ENCODE results near the gene FAAH. TPM values are rescaled to one million over a fixed set of nuclear protein-coding genes. Genes with fewer than 3 reads are reported as not detected.
"Not testable (repeated sequence)": the region's sequence is repeated elsewhere in the genome, so short reads cannot be mapped to it uniquely, and the experiment has no call there.

The FAAH gene
- total and polyA plus RNA-seq, 2 donors, result 10.9 to 33.7 TPM

DNA sequence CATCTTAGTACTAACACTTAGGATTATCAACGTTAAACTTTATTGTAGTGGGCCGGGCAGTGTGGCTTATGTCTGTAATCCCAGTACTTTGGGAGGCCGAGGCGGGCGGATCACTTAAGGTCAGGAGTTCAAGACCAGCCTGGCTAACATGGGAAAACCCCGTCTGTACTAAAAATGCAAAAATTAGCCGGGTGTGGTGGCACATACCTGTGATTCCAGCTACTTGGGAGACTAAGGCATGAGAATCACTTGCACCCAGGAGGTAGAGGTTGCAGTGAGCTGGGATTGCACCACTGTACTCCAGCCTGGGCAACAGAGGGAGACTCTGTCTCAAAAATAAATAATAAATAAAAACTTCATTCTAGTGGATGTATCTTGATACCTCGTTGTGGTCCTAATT lies 28.3 kb upstream of the FAAH start:
- H3K4me3 ChIP-seq (ENCODE audit: low read length in 2 of 2); H3K27me3 ChIP-seq (ENCODE audit: control insufficient read depth in 2 of 2, insufficient read depth in 1 of 2, low read length in 1 of 2); DNase-seq (ENCODE audit: low read depth in 6 of 9, low spot score in 9 of 9); H3K27ac ChIP-seq (ENCODE audit: low read depth in 1 of 2, low read length in 1 of 2); H3K9me3 ChIP-seq (ENCODE audit: control insufficient read depth in 2 of 2, insufficient read depth in 1 of 2, low read length in 1 of 2); H3K4me1 ChIP-seq (ENCODE audit: control insufficient read depth in 2 of 2, insufficient read depth in 2 of 2, low read length in 2 of 2): not testable (repeated sequence)
- H3K36me3 ChIP-seq (ENCODE audit: control insufficient read depth in 2 of 2, insufficient read depth in 2 of 2, low read length in 1 of 2), result peaks cover 37 to 48% of the 10 kb centered on the region in 2 donors
- 98% methylated on average over 8 of the region's 8 CpGs for WGBS

DNA sequence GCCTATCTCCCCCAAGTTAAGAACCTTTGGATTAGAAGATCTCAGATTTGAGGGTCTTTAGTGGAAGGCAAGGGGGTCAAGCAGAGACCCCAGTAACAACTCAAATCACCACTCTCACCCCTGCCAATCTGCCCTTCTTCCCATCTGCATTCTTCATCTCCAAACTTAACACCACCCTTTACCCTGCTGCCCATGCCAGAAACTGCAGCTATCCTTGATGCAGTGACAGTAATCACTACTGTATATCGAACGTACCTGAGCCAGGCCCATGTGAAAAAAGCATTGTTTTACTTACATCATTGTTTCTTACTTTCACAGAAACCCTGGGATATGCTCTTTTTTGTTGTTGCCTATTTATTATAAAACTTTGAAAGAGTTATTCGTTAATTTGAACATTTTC lies 27.0 kb upstream of the FAAH start:
- no peak overlapping the region for H3K4me3 ChIP-seq (ENCODE audit: low read length in 2 of 2)
- H3K27ac ChIP-seq (ENCODE audit: low read depth in 1 of 2, low read length in 1 of 2), result no peak overlapping the region
- DNase-seq (ENCODE audit: low read depth in 6 of 9, low spot score in 9 of 9), result no peak
- H3K36me3 ChIP-seq (ENCODE audit: control insufficient read depth in 2 of 2, insufficient read depth in 2 of 2, low read length in 1 of 2), result peaks cover 27 to 36% of the 10 kb centered on the region in 2 donors
- WGBS, result 97% methylated on average over 3 of the region's 3 CpGs
- H3K9me3 ChIP-seq (ENCODE audit: control insufficient read depth in 2 of 2, insufficient read depth in 1 of 2, low read length in 1 of 2), result no peaks in the 10 kb centered on the region
- H3K27me3 ChIP-seq (ENCODE audit: control insufficient read depth in 2 of 2, insufficient read depth in 1 of 2, low read length in 1 of 2), result no peaks in the 10 kb centered on the region
- no peaks in the 10 kb centered on the region for H3K4me1 ChIP-seq (ENCODE audit: control insufficient read depth in 2 of 2, insufficient read depth in 2 of 2, low read length in 2 of 2)

GRCh38 chr1:46367701-46368100 lies 26.4 kb upstream of the FAAH start:
- over 99% methylated on average over 8 of the region's 8 CpGs for WGBS

GRCh38 chr1:46368791-46369190 lies 25.3 kb upstream of the FAAH start:
- Histone ChIP-seq H3K27me3 (ENCODE audit: control insufficient read depth in 2 of 2, insufficient read depth in 1 of 2, low read length in 1 of 2) (no peaks in the 10 kb centered on the region), H3K9me3 (ENCODE audit: control insufficient read depth in 2 of 2, insufficient read depth in 1 of 2, low read length in 1 of 2) (no peaks in the 10 kb centered on the region), H3K4me3 (ENCODE audit: low read length in 2 of 2) (no peak overlapping the region), H3K4me1 (ENCODE audit: control insufficient read depth in 2 of 2, insufficient read depth in 2 of 2, low read length in 2 of 2) (no peaks in the 10 kb centered on the region), H3K36me3 (ENCODE audit: control insufficient read depth in 2 of 2, insufficient read depth in 2 of 2, low read length in 1 of 2) (peaks cover 15 to 21% of the 10 kb centered on the region in 2 donors), H3K27ac (ENCODE audit: low read depth in 1 of 2, low read length in 1 of 2) (no peak overlapping the region)
- no peak for DNase-seq (ENCODE audit: low read depth in 6 of 9, low spot score in 9 of 9)
- WGBS, result 96% methylated on average over 2 of the region's 2 CpGs

More at GRCh38 chr1:46367701-46368100, 26.4 kb upstream of the FAAH start:
- H3K27ac ChIP-seq (ENCODE audit: low read depth in 1 of 2, low read length in 1 of 2); H3K4me1 ChIP-seq (ENCODE audit: control insufficient read depth in 2 of 2, insufficient read depth in 2 of 2, low read length in 2 of 2); DNase-seq (ENCODE audit: low read depth in 6 of 9, low spot score in 9 of 9); H3K4me3 ChIP-seq (ENCODE audit: low read length in 2 of 2); H3K9me3 ChIP-seq (ENCODE audit: control insufficient read depth in 2 of 2, insufficient read depth in 1 of 2, low read length in 1 of 2); H3K27me3 ChIP-seq (ENCODE audit: control insufficient read depth in 2 of 2, insufficient read depth in 1 of 2, low read length in 1 of 2): not testable (repeated sequence)
- H3K36me3 ChIP-seq (ENCODE audit: control insufficient read depth in 2 of 2, insufficient read depth in 2 of 2, low read length in 1 of 2), result peaks cover 23 to 30% of the 10 kb centered on the region in 2 donors

- Histone ChIP-seq H3K27ac (ENCODE audit: low read depth in 1 of 2, low read length in 1 of 2) (no peak overlapping the region), H3K36me3 (ENCODE audit: control insufficient read depth in 2 of 2, insufficient read depth in 2 of 2, low read length in 1 of 2) (peaks cover 14 to 15% of the 10 kb centered on the region in 2 donors), H3K9me3 (ENCODE audit: control insufficient read depth in 2 of 2, insufficient read depth in 1 of 2, low read length in 1 of 2) (no peaks in the 10 kb centered on the region), H3K4me3 (ENCODE audit: low read length in 2 of 2) (no peak overlapping the region), H3K27me3 (ENCODE audit: control insufficient read depth in 2 of 2, insufficient read depth in 1 of 2, low read length in 1 of 2) (no peaks in the 10 kb centered on the region), H3K4me1 (ENCODE audit: control insufficient read depth in 2 of 2, insufficient read depth in 2 of 2, low read length in 2 of 2) (no peaks in the 10 kb centered on the region)
- 94% methylated on average over 4 of the region's 4 CpGs for WGBS
- DNase-seq (ENCODE audit: low read depth in 6 of 9, low spot score in 9 of 9), result no peak
These were observed 24.4 kb upstream of the FAAH start for GRCh38 chr1:46369542-46370213.

GRCh38 chr1:46370214-46370633 lies 23.9 kb upstream of the FAAH start:
- Histone ChIP-seq H3K4me3 (ENCODE audit: low read length in 2 of 2) (no peak overlapping the region), H3K27ac (ENCODE audit: low read depth in 1 of 2, low read length in 1 of 2) (no peak overlapping the region), H3K36me3 (ENCODE audit: control insufficient read depth in 2 of 2, insufficient read depth in 2 of 2, low read length in 1 of 2) (peaks cover 12 to 15% of the 10 kb centered on the region in 2 donors), H3K4me1 (ENCODE audit: control insufficient read depth in 2 of 2, insufficient read depth in 2 of 2, low read length in 2 of 2) (no peaks in the 10 kb centered on the region), H3K9me3 (ENCODE audit: control insufficient read depth in 2 of 2, insufficient read depth in 1 of 2, low read length in 1 of 2) (no peaks in the 10 kb centered on the region), H3K27me3 (ENCODE audit: control insufficient read depth in 2 of 2, insufficient read depth in 1 of 2, low read length in 1 of 2) (no peaks in the 10 kb centered on the region)
- no peak for DNase-seq (ENCODE audit: low read depth in 6 of 9, low spot score in 9 of 9)
- 96% methylated on average over 3 of the region's 3 CpGs for WGBS

- H3K4me3 ChIP-seq (ENCODE audit: low read length in 2 of 2), result no peak overlapping the region
- 100% methylated on average over 1 of the region's 1 CpG for WGBS
- no peaks in the 10 kb centered on the region for H3K9me3 ChIP-seq (ENCODE audit: control insufficient read depth in 2 of 2, insufficient read depth in 1 of 2, low read length in 1 of 2)
- no peaks in the 10 kb centered on the region for H3K27me3 ChIP-seq (ENCODE audit: control insufficient read depth in 2 of 2, insufficient read depth in 1 of 2, low read length in 1 of 2)
- no peak for DNase-seq (ENCODE audit: low read depth in 6 of 9, low spot score in 9 of 9)
- H3K4me1 ChIP-seq (ENCODE audit: control insufficient read depth in 2 of 2, insufficient read depth in 2 of 2, low read length in 2 of 2), result no peaks in the 10 kb centered on the region
- no peak overlapping the region for H3K27ac ChIP-seq (ENCODE audit: low read depth in 1 of 2, low read length in 1 of 2)
- H3K36me3 ChIP-seq (ENCODE audit: control insufficient read depth in 2 of 2, insufficient read depth in 2 of 2, low read length in 1 of 2), result peaks cover 7 to 15% of the 10 kb centered on the region in 2 donors
These were observed 21.7 kb upstream of the FAAH start for GRCh38 chr1:46372431-46372830.

DNA sequence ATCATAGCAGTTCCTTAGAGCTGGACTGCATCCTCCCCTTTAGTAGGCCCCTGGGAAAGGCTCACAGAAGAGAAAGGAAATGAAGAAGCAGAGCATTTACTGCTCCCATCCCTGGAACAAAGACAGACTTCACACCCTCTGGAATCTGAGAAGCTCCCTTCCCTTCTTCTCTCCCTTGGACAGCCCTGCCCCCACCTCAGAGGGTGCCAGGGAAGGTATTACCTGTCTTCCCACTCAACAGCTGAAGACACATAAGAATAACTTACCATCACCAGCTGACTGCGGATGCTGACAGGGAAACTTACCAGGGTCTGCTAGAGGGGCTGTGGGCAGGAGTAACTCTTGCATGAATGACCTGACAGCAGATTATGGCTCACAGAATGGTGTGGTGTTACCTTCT lies 14.1 kb upstream of the FAAH start:
- no peak for DNase-seq (ENCODE audit: low read depth in 6 of 9, low spot score in 9 of 9)
- no peak overlapping the region for H3K4me3 ChIP-seq (ENCODE audit: low read length in 2 of 2)
- H3K27ac ChIP-seq (ENCODE audit: low read depth in 1 of 2, low read length in 1 of 2), result no peak overlapping the region
- WGBS, result 96% methylated on average over 1 of the region's 1 CpG
- H3K4me1 ChIP-seq (ENCODE audit: control insufficient read depth in 2 of 2, insufficient read depth in 2 of 2, low read length in 2 of 2), result no peaks in the 10 kb centered on the region
- no peaks in the 10 kb centered on the region for H3K27me3 ChIP-seq (ENCODE audit: control insufficient read depth in 2 of 2, insufficient read depth in 1 of 2, low read length in 1 of 2)
- H3K36me3 ChIP-seq (ENCODE audit: control insufficient read depth in 2 of 2, insufficient read depth in 2 of 2, low read length in 1 of 2), result no peaks in the 10 kb centered on the region
- H3K9me3 ChIP-seq (ENCODE audit: control insufficient read depth in 2 of 2, insufficient read depth in 1 of 2, low read length in 1 of 2), result peaks cover 0 to 5% of the 10 kb centered on the region in 2 donors

DNA sequence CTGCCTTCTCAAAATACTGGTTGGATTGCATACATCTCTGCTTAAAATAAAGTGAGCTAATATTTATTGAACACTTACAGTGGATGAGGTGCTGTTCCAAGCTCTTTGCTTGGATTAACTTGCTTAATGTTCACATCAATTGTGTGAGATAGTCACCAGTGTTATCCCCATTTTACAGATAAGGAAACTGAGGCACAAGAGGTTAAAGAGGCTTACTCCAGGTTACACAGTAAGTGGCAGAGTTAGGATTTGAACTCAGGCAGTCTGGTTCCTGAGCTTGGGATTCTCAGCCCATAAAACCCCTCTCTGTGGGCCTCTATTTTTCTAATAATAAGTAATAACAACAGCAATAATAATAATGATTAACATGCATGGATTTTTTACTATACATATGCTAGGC lies 13.6 kb upstream of the FAAH start:
- Histone ChIP-seq H3K4me3 (ENCODE audit: low read length in 2 of 2) (no peak overlapping the region), H3K27me3 (ENCODE audit: control insufficient read depth in 2 of 2, insufficient read depth in 1 of 2, low read length in 1 of 2) (no peaks in the 10 kb centered on the region), H3K9me3 (ENCODE audit: control insufficient read depth in 2 of 2, insufficient read depth in 1 of 2, low read length in 1 of 2) (peaks cover 0 to 5% of the 10 kb centered on the region in 2 donors)

More for the DNA sequence above, 13.6 kb upstream of the FAAH start:
- Histone ChIP-seq H3K27ac (ENCODE audit: low read depth in 1 of 2, low read length in 1 of 2) (no peak overlapping the region), H3K4me1 (ENCODE audit: control insufficient read depth in 2 of 2, insufficient read depth in 2 of 2, low read length in 2 of 2) (no peaks in the 10 kb centered on the region), H3K36me3 (ENCODE audit: control insufficient read depth in 2 of 2, insufficient read depth in 2 of 2, low read length in 1 of 2) (no peaks in the 10 kb centered on the region)
- DNase-seq (ENCODE audit: low read depth in 6 of 9, low spot score in 9 of 9), result no peak

Measured in thymus (tissue), 11 donors.